Measurements from ENCODE around the gene BSN. TPM values are rescaled to one million over a fixed set of nuclear protein-coding genes. Genes with fewer than 3 reads are reported as not detected.

The BSN gene
- total and polyA plus RNA-seq, 2 of the 4 experiments (the other 2 are of a cell fraction) = under 0.01 to 0.03 TPM

DNA sequence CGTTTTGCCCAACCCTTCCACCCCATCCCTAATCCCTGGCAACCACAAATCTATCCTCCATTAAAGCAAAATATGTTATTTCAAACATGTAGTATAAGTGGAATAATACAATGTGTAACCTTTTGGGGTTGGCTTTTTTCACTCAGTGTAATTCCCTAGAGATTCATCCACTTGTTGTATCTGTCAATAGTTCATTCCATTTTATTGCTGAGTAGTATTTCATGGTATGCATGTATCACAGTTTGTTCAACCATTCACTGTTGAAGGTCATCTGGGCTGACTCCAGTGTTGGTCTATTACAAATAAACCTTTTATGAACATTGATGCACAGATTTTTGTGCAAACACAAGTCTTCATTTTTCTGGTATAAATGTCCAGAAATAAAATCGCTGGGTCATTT, 38.8 kb downstream of the BSN start:
- CTCF ChIA-PET = no interaction called here
- no peak overlapping the region for H3K9ac ChIP-seq (ENCODE audit: low read depth, low read length)
- no peak overlapping the region for H2BK5ac ChIP-seq (ENCODE audit: low read depth, low read length, poor library complexity, severe bottlenecking)
- TF ChIP-seq RAD21 (IDR thresholded peaks at IDR 0.05; ENCODE audit: low read length) = no peak
- TF ChIP-seq CEBPB (IDR thresholded peaks at IDR 0.05; ENCODE audit: low read depth, low read length) = no peak
- TF ChIP-seq, protein P1, sequence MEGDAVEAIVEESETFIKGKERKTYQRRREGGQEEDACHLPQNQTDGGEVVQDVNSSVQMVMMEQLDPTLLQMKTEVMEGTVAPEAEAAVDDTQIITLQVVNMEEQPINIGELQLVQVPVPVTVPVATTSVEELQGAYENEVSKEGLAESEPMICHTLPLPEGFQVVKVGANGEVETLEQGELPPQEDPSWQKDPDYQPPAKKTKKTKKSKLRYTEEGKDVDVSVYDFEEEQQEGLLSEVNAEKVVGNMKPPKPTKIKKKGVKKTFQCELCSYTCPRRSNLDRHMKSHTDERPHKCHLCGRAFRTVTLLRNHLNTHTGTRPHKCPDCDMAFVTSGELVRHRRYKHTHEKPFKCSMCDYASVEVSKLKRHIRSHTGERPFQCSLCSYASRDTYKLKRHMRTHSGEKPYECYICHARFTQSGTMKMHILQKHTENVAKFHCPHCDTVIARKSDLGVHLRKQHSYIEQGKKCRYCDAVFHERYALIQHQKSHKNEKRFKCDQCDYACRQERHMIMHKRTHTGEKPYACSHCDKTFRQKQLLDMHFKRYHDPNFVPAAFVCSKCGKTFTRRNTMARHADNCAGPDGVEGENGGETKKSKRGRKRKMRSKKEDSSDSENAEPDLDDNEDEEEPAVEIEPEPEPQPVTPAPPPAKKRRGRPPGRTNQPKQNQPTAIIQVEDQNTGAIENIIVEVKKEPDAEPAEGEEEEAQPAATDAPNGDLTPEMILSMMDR (conservative IDR thresholded peaks at IDR 0.05; ENCODE audit: low read depth, low read length) = no peak
- TF ChIP-seq, protein P2, sequence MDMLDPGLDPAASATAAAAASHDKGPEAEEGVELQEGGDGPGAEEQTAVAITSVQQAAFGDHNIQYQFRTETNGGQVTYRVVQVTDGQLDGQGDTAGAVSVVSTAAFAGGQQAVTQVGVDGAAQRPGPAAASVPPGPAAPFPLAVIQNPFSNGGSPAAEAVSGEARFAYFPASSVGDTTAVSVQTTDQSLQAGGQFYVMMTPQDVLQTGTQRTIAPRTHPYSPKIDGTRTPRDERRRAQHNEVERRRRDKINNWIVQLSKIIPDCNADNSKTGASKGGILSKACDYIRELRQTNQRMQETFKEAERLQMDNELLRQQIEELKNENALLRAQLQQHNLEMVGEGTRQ (IDR thresholded peaks at IDR 0.05; ENCODE audit: low read depth, low read length) = no peak
- no peak for TF ChIP-seq RFX5 (IDR thresholded peaks at IDR 0.05; ENCODE audit: low read depth, low read length)
- no peak for TF ChIP-seq MAZ (IDR thresholded peaks at IDR 0.05; ENCODE audit: borderline replicate concordance, low read depth, low read length)
- no peak for TF ChIP-seq MXI1 (IDR thresholded peaks at IDR 0.05; ENCODE audit: borderline replicate concordance, low read depth, low read length)
- TF ChIP-seq ELK1 (IDR thresholded peaks at IDR 0.05; ENCODE audit: borderline replicate concordance, low read depth, low read length) = no peak
- no peak for TF ChIP-seq MAFK (IDR thresholded peaks at IDR 0.05; ENCODE audit: low read depth, low read length)
- no peak for TF ChIP-seq SMC3 (IDR thresholded peaks at IDR 0.05; ENCODE audit: low read depth, low read length)
- no peak for TF ChIP-seq CHD1 (IDR thresholded peaks at IDR 0.05; ENCODE audit: low read depth, low read length)
- no peak for TF ChIP-seq RCOR1 (IDR thresholded peaks at IDR 0.05; ENCODE audit: insufficient replicate concordance, low read length)
- no peak for TF ChIP-seq FOS (IDR thresholded peaks at IDR 0.05; ENCODE audit: low read depth, low read length)
- POLR2A ChIA-PET (ENCODE audit: unreplicated experiment) = no interaction called here
- no peaks in the 10 kb centered on the region for H3K79me1 ChIP-seq (ENCODE audit: low read depth in 1 of 2, low read length in 2 of 2)
- H3K27me3 ChIP-seq (ENCODE audit: control insufficient read depth, insufficient read depth, low read length) = no peaks in the 10 kb centered on the region; the same call in 1 of the 2 replicates
- H2AFZ ChIP-seq (replicated peaks; ENCODE audit: low read length, poor library complexity) = no peak overlapping the region
- no peak overlapping the region for H3K4me2 ChIP-seq (ENCODE audit: low read depth, low read length)
- H2BK15ac ChIP-seq (ENCODE audit: low read depth, low read length) = no peak overlapping the region
- H4K91ac ChIP-seq (ENCODE audit: insufficient read depth, low read depth, low read length) = no peak overlapping the region
- in situ Hi-C loops (cut with MboI; ENCODE audit: low sequenced_read_pairs) = no loop called here
- H3K4me1 ChIP-seq (ENCODE audit: control insufficient read depth, insufficient read depth, low read length) = no peaks in the 10 kb centered on the region
- BruUV-seq (replicated peaks) = no TSS peak
- no peaks in the 10 kb centered on the region for H4K20me1 ChIP-seq (ENCODE audit: insufficient read depth, low read length)
- H3K23ac ChIP-seq (ENCODE audit: low read depth, low read length) = no peak overlapping the region
- no peak overlapping the region for H2AK9ac ChIP-seq (replicated peaks; ENCODE audit: low read depth, low read length, poor library complexity)
- no peak overlapping the region for H2BK120ac ChIP-seq (ENCODE audit: low read depth, low read length)
- no peak overlapping the region for H4K8ac ChIP-seq (ENCODE audit: low read depth in 2 of 2, low read length in 2 of 2)
- H2BK20ac ChIP-seq (ENCODE audit: low read depth, low read length) = no peak overlapping the region
- no peak overlapping the region for H3K4ac ChIP-seq (ENCODE audit: low read depth, low read length)
- no peaks in the 10 kb centered on the region for H3K9me1 ChIP-seq (ENCODE audit: insufficient read depth, low read length)
- H2AK5ac ChIP-seq (ENCODE audit: low read depth, low read length) = no peak overlapping the region
- dilution Hi-C loops (cut with HindIII; ENCODE audit: low sequenced_read_pairs, unreplicated experiment) = no loop called here
- DNase-seq (peak; percentile 39), ATAC-seq (ENCODE audit: low read depth) (peak; percentile 61)
- no peak overlapping the region for H3K4me3 ChIP-seq (ENCODE audit: insufficient read depth, low read depth, low read length)
- intact Hi-C loops (cut with micrococcal nuclease) = no loop called here
- no peak overlapping the region for H3K14ac ChIP-seq (replicated peaks; ENCODE audit: low read depth, low read length)
- WGBS, 2 experiments (ENCODE audit: extremely low coverage in 2 of 2, insufficient read length in 1 of 2) = no CpG with 5 or more reads among the region's 2 CpGs
- no peaks in the 10 kb centered on the region for H3K9me3 ChIP-seq (ENCODE audit: control insufficient read depth, insufficient read depth, low read length)
- H3K18ac ChIP-seq (ENCODE audit: low read depth, low read length) = no peak overlapping the region
- no peaks in the 10 kb centered on the region for H3K36me3 ChIP-seq (ENCODE audit: control insufficient read depth, insufficient read depth, low read length)
- H3K56ac ChIP-seq (ENCODE audit: extremely low read depth, insufficient read depth, low read length) = no peak overlapping the region
- no peak overlapping the region for H3K27ac ChIP-seq (ENCODE audit: insufficient read depth, low read length)
- H4K5ac ChIP-seq (ENCODE audit: low read depth, low read length) = no peak overlapping the region

Measured in IMR-90 (cell line).